Measurements from ENCODE around the gene TMEM30A.

DNA sequence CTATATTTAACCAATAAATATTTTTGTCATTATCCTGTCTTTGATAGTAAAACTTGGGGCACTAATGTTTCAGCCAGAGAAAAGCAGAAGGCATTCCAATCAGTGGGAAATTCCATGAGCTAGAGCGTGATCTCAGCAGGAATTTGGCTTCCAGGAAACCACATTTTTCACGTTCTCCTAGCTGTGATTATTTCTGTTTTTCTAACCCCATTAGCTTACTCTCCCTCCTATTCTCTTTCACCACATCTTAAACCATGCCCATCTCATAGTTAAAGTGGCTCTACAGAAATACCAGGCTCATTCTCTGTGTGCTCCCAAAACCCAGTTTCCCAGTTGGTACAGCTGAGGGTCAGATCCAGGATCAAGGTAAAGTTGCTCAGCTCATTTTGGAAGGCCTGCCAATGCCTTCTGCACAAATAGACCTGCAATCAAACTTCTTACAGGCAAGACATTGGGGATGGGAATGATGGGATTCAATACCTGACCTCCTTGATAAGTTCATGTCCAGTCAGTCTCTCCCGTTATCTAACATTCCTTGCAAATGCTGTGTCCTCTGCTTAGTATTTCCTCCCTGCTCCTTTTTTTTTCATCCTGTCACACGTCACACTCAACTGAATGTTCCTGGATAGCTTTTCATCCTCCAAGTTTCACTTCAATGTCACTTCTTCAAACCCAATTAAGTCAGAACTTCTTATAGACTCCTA, 33.1 kb upstream of the TMEM30A start:
- TF ChIP-seq, protein P1, sequence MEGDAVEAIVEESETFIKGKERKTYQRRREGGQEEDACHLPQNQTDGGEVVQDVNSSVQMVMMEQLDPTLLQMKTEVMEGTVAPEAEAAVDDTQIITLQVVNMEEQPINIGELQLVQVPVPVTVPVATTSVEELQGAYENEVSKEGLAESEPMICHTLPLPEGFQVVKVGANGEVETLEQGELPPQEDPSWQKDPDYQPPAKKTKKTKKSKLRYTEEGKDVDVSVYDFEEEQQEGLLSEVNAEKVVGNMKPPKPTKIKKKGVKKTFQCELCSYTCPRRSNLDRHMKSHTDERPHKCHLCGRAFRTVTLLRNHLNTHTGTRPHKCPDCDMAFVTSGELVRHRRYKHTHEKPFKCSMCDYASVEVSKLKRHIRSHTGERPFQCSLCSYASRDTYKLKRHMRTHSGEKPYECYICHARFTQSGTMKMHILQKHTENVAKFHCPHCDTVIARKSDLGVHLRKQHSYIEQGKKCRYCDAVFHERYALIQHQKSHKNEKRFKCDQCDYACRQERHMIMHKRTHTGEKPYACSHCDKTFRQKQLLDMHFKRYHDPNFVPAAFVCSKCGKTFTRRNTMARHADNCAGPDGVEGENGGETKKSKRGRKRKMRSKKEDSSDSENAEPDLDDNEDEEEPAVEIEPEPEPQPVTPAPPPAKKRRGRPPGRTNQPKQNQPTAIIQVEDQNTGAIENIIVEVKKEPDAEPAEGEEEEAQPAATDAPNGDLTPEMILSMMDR (IDR thresholded peaks at IDR 0.05): no peak
- no peak for TF ChIP-seq POLR2A (IDR thresholded peaks at IDR 0.05)

Measured in testis (tissue), 2 donors.